Heart right ventricle (tissue), 16 donors: Measurements from ENCODE around the gene TARS1. TPM values are rescaled to one million over a fixed set of nuclear protein-coding genes. Genes with fewer than 3 reads are reported as not detected.

Source experiments
- ATAC-seq, 8 donors: fragments of 200-7000 bp; cut with Tn5 transposase; one replicate each; pipeline ENCODE4 v1.9.1; 2020; ENCODE audit warnings: mild to moderate bottlenecking in 8 of 8, moderate library complexity in 8 of 8, moderate number of reproducible peaks in 1 of 8
- DNase-seq, 2 donors: peaks; one replicate each; pipeline ENCODE4 v3.0.0-alpha.2; 2020
- H3K27ac ChIP-seq, 10 donors: fragments of 200-600 bp; sonication (generic) in 2 of 10; one replicate each; pipeline versions ENCODE4 v1.5.0 to v1.8.0; 2020 to 2022; ENCODE audit warnings: mild to moderate bottlenecking in 3 of 10
- H3K27me3 ChIP-seq, 7 donors: fragments of 200-600 bp; one replicate each; pipeline ENCODE4 v1.8.0; 2021 to 2022; ENCODE audit warnings: mild to moderate bottlenecking in 2 of 7
- H3K36me3 ChIP-seq, 9 donors: fragments of 200-600 bp; sonication (generic) in 1 of 9; one replicate each; pipeline versions ENCODE4 v1.5.0 to v1.8.0; 2020 to 2022; ENCODE audit warnings: mild to moderate bottlenecking in 2 of 9
- H3K4me1 ChIP-seq, 9 donors: fragments of 200-600 bp; sonication (generic) in 1 of 9; one replicate each; pipeline versions ENCODE4 v1.5.0 to v1.8.0; 2020 to 2022; ENCODE audit warnings: mild to moderate bottlenecking in 4 of 9
- H3K4me3 ChIP-seq, 10 donors: fragments of 200-600 bp; sonication (generic) in 2 of 10; one replicate each; pipeline versions ENCODE4 v1.5.0 to v1.8.0; 2020 to 2022; ENCODE audit warnings: mild to moderate bottlenecking in 7 of 10, moderate library complexity in 2 of 10
- H3K9me3 ChIP-seq, 11 donors: fragments of 200-600 bp in 10 of 11; sonication (generic) in 2 of 11; one replicate each; pipeline versions ENCODE4 v1.5.0 to v1.8.0; 2013 to 2022; ENCODE audit warnings: mild to moderate bottlenecking in 2 of 11, control low read depth in 1 of 11, moderate library complexity in 1 of 11
- CTCF ChIP-seq, 9 donors: fragments of 200-600 bp; sonication (generic) in 2 of 9; IDR thresholded peaks; one replicate each; pipeline versions ENCODE4 v1.5.0 to v1.8.0; 2021 to 2022; ENCODE audit warnings: antibody characterized with exemption in 9 of 9, mild to moderate bottlenecking in 5 of 9, moderate library complexity in 1 of 9
- WGBS, 2 donors: extraction: QIAGEN DNeasy Blood & Tissue Kit; methylation state at CpG; one replicate each; pipeline ENCODE4 v1.1.7; 2013; ENCODE audit warnings: inconsistent platforms in 1 of 2; 5-methylcytosine and 5-hydroxymethylcytosine counted together
- intact Hi-C, 10 donors: fragments of 100-400 bp; cut with DNase I; formaldehyde crosslinking; loops; one replicate each; pipeline versions ENCODE4 v1.11.1 to v1.14.2; 2022
- polyA plus RNA-seq, 2 donors: library from polyadenylated mRNA; stranded (reverse); fragments of 200-250 nt; gene quantifications; one replicate each; pipeline ENCODE4 v1.2.3, GENCODE V29; 2013
- total RNA-seq, 10 donors: library from RNA; stranded (reverse); fragmentation: NEBNext Ultra II Directional in 3 of 10; extraction: Animal tissue kit (Norgen Biotek cat#: 25700) in 3 of 10; gene quantifications; one replicate each; pipeline versions ENCODE4 v1.2.1 to v1.2.4, GENCODE V29; 2021 to 2023
- donor health status: Arrhythmogenic right ventricular cardiomyopathy.
- donor health status: ischemic (EF 13 %, LVEDD 7.1; RV severe dilation, severe dysfunction).
- donor health status: healthy with polysubstance abuse.
- donor health status: DM: no; HTN: yes; CAD: no.
- donor health status: DM: no; HTN: no; CAD: no.
- donor health status: ischemic (EF 25% LVEDD 6.9; RV normal size, moderate dysfunction).
- donor health status: ischemic (EF 25% LVEDD 5.7; RV mildly dilated, moderate dysfunction).
- donor health status: healthy.
- donor health status: DM: yes; HTN: yes; CAD: no.
- donor health status: Ischemic cardiomyopathy.
- donor health status: ischemic (EF 35%, LVEDD 5.7; RV mildly dilated, moderate dysfunction).
- donor health status: nonischemic (EF 11% LVEDD 7.7; RV severe dilation, severe dysfunction).
- donor health status: DM: yes; HTN: yes; CAD: no.
- donor health status: PGD.
- donor health status: ischemic (EF 29% LVEDD 5.4; RV normal size, mild dysfunction).
- donor health status: nonischemic (EF 23%, LVEDD 6.1; RV moderate dilation, normal function).

Gene TARS1
- total and polyA plus RNA-seq, 12 donors = 59.3 to 97.8 (median 73.4) TPM

DNA sequence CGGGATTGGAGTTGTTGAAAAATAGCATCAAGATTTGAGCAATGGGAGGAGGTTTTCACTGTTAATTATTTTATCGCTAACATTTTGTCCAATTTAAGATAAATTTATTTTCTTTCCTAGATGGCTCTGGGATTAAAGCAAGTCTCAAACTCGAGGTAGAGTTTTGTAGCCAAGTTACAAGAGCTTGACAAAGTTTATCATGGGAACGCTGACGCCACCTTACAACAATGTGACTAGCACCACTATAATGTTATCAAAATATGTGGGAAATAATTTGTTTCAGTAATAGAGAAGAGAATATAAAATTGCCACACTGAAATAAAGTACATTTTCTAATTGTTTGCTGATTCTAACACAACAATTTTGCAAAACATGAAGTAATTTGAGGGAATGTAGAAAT lies 19.8 kb upstream of the TARS1 start:
- Histone ChIP-seq H3K4me3 (no peak overlapping the region), H3K9me3 (no peaks in the 10 kb centered on the region), H3K36me3 (no peaks in the 10 kb centered on the region), H3K27ac (no peak overlapping the region), H3K4me1 (peaks cover 0 to 5% (median 0%) of the 10 kb centered on the region in 9 donors), H3K27me3 (no peaks in the 10 kb centered on the region)
- 57 to 61% methylated on average over 5 of the region's 5 CpGs for WGBS, 2 donors
- intact Hi-C loops = loop anchor here in 7 of 10 donors (5.0 to 10.0 kb wide), 4 partner anchors 709 to 1044 kb away; partner anchors contain the start of gene NPR3 (in 2 of the 7)
- no peak for TF ChIP-seq CTCF (IDR thresholded peaks at IDR 0.05)
- DNase-seq (no peak), ATAC-seq (peak in 2 of 8 donors; percentile 42 to 78)

DNA sequence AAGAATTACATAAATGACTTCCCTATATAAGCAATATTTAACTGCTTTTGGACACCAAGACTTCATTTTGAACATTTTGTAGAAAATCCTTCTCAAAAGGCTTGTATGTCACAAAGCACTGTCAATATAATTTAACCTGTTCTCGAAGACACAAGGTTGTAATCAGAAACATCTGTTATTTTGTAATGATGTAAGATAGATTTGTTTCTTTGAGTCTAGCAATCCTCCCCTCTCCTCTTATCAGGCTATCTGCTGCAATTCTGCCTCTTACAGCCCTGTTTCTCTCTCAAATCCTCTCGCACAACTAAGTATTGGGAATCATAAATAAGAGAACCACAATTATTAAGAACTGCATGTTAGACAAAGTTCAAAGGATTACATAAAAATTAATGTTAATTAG lies 18.6 kb upstream of the TARS1 start:
- H3K27ac ChIP-seq = no peak overlapping the region
- intact Hi-C loops = loop anchor here in 7 of 10 donors (5.0 to 10.0 kb wide), 4 partner anchors 710 to 1043 kb away; partner anchors contain the start of gene NPR3 (in 2 of the 7)
- TF ChIP-seq CTCF (IDR thresholded peaks at IDR 0.05) = no peak

DNA sequence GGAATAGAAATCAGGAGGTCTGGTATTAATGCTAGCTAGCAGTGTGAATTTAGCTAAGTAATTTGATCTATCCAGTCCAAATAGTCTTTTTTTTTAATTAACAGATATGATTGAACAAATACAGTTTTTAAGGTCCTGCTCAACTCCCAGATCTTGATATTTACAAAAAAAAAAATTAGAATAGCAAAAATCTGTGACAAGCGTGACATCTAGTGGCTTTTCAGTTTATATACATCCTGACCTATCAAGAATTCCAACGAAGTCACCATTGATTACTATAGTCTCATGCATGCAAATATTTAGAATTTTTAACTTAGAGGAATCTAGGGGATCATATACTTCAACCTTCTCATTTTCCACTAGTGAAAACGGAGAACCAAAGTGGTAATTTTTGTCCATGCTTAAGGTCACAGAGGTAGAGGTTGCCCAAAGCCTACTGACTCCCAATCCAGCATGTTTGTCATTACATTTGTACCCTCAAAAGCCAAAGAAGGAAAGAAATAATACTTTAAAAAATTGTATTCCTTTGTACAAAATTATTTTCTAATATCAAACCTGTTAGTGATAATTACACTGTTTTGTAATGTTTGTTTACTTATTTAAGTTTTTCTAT lies 17.6 kb upstream of the TARS1 start:
- TF ChIP-seq CTCF (IDR thresholded peaks at IDR 0.05) = peak in 7 of 9 donors; percentile 21 to 65 (median 54)
- Histone ChIP-seq H3K4me1 (peaks cover 0 to 5% (median 0%) of the 10 kb centered on the region in 9 donors), H3K27me3 (peaks cover 0 to 2% (median 0%) of the 10 kb centered on the region in 7 donors), H3K36me3 (no peaks in the 10 kb centered on the region), H3K9me3 (no peaks in the 10 kb centered on the region), H3K27ac (no peak overlapping the region), H3K4me3 (no peak overlapping the region)
- intact Hi-C loops = loop anchor here in 7 of 10 donors (5.0 to 10.0 kb wide), 4 partner anchors 711 to 1042 kb away; partner anchors contain the start of gene NPR3 (in 2 of the 7)
- 9 to 13% methylated on average over 3 of the region's 3 CpGs for WGBS, 2 donors
- no peak for DNase-seq
- ATAC-seq = peak in 2 of 8 donors; percentile 21 to 59

More for the DNA sequence above, 18.6 kb upstream of the TARS1 start:
- ATAC-seq (no peak), DNase-seq (no peak)
- no peaks in the 10 kb centered on the region for H3K9me3 ChIP-seq
- no peaks in the 10 kb centered on the region for H3K27me3 ChIP-seq
- no peak overlapping the region for H3K4me3 ChIP-seq
- peaks cover 0 to 5% (median 0%) of the 10 kb centered on the region in 9 donors for H3K4me1 ChIP-seq
- 87 to 90% methylated on average over 2 of the region's 2 CpGs for WGBS, 2 donors
- H3K36me3 ChIP-seq = no peaks in the 10 kb centered on the region

DNA sequence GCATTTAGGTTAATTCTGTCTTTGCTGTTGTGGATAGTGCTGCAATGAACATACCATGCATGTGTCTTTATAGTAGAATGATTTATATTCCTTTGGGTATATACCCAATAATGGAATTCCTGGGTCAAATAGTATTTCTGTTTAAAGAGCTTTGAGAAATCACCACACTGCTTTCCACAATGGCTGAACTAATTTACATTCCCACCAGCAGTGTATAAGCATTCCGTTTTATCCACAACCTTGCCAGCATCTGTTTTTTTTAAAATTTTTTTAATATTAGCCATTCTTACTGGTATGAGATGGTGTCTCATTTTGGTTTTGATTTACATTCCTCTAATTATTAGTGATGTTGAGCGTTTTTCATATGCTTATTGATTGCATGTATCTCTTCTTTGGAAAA lies 15.5 kb upstream of the TARS1 start:
- peaks cover 0 to 5% (median 0%) of the 10 kb centered on the region in 9 donors for H3K4me1 ChIP-seq
- H3K27me3 ChIP-seq = peaks cover 0 to 7% (median 0%) of the 10 kb centered on the region in 7 donors
- no peak for TF ChIP-seq CTCF (IDR thresholded peaks at IDR 0.05)
- DNase-seq (no peak), ATAC-seq (no peak)
- intact Hi-C loops = loop anchor here in 4 of 10 donors (10.0 kb wide), 2 partner anchors 721 to 1039 kb away; no protein-coding TSS in a partner anchor
- no peak overlapping the region for H3K27ac ChIP-seq
- no peak overlapping the region for H3K4me3 ChIP-seq
- no peaks in the 10 kb centered on the region for H3K36me3 ChIP-seq
- 64 to 74% methylated on average over 2 of the region's 2 CpGs for WGBS, 2 donors
- H3K9me3 ChIP-seq = peaks cover 0 to 6% (median 0%) of the 10 kb centered on the region in 11 donors
